Measurements from ENCODE around the gene CAPZA2. TPM values are rescaled to one million over a fixed set of nuclear protein-coding genes. Genes with fewer than 3 reads are reported as not detected.

Gene CAPZA2
- total and polyA plus RNA-seq, 9 of the 15 experiments (the other 6 are each of a cell fraction or from before 2014, with no cell fraction given) = 67.0 to 524 (median 176) TPM

DNA sequence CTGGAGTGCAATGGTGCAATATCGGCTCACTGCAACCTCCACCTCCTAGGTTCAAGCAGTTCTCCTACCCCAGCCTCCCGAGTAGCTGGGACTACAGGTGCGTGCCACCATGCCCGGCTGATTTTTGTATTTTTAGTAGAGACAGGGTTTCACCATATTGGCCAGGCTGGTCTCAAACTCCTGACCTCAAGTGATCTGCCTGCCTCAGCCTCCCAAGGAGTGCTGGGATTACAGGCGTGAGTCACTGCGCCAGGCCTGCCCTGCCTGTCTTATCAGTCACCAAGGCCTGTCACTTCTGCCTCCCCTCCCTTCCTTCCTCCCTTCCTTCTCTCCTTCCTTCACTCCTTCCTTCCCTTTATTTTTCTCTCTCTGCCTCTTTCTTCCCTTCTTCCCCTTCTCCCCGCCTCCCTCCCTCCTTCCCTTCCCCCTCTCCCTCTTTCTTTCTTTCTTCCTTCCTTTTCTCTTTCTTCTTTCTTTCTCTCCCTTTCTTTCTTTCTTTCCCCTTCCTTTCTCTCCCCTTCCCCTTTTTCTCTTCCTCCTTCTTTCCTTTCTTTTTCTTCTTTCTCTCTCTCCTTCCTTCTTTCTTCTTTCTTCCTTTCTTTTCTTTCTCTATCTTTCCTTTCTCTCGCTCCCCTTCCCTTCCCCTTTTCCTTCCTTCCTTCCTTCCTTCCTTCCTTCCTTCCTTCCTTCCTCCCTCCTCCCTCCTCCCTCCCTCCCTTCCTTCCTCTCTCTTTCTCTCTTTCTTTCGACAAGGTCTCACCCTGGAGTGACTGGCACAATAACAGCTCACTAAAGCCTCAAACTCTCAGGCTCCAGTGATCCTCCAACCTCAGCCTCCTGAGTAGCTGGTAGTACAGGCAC is 87.8 kb downstream of the CAPZA2 start (continued):
- TF ChIP-seq, protein P1, sequence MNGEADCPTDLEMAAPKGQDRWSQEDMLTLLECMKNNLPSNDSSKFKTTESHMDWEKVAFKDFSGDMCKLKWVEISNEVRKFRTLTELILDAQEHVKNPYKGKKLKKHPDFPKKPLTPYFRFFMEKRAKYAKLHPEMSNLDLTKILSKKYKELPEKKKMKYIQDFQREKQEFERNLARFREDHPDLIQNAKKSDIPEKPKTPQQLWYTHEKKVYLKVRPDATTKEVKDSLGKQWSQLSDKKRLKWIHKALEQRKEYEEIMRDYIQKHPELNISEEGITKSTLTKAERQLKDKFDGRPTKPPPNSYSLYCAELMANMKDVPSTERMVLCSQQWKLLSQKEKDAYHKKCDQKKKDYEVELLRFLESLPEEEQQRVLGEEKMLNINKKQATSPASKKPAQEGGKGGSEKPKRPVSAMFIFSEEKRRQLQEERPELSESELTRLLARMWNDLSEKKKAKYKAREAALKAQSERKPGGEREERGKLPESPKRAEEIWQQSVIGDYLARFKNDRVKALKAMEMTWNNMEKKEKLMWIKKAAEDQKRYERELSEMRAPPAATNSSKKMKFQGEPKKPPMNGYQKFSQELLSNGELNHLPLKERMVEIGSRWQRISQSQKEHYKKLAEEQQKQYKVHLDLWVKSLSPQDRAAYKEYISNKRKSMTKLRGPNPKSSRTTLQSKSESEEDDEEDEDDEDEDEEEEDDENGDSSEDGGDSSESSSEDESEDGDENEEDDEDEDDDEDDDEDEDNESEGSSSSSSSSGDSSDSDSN (IDR thresholded peaks at IDR 0.05; ENCODE audit: borderline replicate concordance in 1 of 2, low read depth in 2 of 2, low read length in 2 of 2) = peak in 1 of 2 experiments; percentile 86; a peak in 2 of 4 replicates
- TF ChIP-seq, protein P2, sequence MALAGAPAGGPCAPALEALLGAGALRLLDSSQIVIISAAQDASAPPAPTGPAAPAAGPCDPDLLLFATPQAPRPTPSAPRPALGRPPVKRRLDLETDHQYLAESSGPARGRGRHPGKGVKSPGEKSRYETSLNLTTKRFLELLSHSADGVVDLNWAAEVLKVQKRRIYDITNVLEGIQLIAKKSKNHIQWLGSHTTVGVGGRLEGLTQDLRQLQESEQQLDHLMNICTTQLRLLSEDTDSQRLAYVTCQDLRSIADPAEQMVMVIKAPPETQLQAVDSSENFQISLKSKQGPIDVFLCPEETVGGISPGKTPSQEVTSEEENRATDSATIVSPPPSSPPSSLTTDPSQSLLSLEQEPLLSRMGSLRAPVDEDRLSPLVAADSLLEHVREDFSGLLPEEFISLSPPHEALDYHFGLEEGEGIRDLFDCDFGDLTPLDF (CRISPR knock-in tag; IDR thresholded peaks at IDR 0.05) = no peak; the same call in 1 of the 2 replicates
- TF ChIP-seq TARDBP (IDR thresholded peaks at IDR 0.05) (peak; percentile 78; the same call in 1 of the 2 replicates), RBM39 (optimal IDR thresholded peaks at IDR 0.05; ENCODE audit: low read depth, low read length) (peak; percentile 73), BCL6 (CRISPR knock-in tag; IDR thresholded peaks at IDR 0.05) (no peak)
- TF ChIP-seq, protein P3, sequence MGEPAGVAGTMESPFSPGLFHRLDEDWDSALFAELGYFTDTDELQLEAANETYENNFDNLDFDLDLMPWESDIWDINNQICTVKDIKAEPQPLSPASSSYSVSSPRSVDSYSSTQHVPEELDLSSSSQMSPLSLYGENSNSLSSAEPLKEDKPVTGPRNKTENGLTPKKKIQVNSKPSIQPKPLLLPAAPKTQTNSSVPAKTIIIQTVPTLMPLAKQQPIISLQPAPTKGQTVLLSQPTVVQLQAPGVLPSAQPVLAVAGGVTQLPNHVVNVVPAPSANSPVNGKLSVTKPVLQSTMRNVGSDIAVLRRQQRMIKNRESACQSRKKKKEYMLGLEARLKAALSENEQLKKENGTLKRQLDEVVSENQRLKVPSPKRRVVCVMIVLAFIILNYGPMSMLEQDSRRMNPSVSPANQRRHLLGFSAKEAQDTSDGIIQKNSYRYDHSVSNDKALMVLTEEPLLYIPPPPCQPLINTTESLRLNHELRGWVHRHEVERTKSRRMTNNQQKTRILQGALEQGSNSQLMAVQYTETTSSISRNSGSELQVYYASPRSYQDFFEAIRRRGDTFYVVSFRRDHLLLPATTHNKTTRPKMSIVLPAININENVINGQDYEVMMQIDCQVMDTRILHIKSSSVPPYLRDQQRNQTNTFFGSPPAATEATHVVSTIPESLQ (CRISPR knock-in tag; IDR thresholded peaks at IDR 0.05) = no peak
- TF ChIP-seq, protein P4, sequence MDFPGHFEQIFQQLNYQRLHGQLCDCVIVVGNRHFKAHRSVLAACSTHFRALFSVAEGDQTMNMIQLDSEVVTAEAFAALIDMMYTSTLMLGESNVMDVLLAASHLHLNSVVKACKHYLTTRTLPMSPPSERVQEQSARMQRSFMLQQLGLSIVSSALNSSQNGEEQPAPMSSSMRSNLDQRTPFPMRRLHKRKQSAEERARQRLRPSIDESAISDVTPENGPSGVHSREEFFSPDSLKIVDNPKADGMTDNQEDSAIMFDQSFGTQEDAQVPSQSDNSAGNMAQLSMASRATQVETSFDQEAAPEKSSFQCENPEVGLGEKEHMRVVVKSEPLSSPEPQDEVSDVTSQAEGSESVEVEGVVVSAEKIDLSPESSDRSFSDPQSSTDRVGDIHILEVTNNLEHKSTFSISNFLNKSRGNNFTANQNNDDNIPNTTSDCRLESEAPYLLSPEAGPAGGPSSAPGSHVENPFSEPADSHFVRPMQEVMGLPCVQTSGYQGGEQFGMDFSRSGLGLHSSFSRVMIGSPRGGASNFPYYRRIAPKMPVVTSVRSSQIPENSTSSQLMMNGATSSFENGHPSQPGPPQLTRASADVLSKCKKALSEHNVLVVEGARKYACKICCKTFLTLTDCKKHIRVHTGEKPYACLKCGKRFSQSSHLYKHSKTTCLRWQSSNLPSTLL (IDR thresholded peaks at IDR 0.05) = peak; percentile 93
- TF ChIP-seq, protein P5, sequence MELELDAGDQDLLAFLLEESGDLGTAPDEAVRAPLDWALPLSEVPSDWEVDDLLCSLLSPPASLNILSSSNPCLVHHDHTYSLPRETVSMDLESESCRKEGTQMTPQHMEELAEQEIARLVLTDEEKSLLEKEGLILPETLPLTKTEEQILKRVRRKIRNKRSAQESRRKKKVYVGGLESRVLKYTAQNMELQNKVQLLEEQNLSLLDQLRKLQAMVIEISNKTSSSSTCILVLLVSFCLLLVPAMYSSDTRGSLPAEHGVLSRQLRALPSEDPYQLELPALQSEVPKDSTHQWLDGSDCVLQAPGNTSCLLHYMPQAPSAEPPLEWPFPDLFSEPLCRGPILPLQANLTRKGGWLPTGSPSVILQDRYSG (tag; conservative IDR thresholded peaks at IDR 0.05; ENCODE audit: low read depth) = 0 out of 2 replicates have a peak, but pooled peaks have one; percentile 47
- TF ChIP-seq, protein P6, sequence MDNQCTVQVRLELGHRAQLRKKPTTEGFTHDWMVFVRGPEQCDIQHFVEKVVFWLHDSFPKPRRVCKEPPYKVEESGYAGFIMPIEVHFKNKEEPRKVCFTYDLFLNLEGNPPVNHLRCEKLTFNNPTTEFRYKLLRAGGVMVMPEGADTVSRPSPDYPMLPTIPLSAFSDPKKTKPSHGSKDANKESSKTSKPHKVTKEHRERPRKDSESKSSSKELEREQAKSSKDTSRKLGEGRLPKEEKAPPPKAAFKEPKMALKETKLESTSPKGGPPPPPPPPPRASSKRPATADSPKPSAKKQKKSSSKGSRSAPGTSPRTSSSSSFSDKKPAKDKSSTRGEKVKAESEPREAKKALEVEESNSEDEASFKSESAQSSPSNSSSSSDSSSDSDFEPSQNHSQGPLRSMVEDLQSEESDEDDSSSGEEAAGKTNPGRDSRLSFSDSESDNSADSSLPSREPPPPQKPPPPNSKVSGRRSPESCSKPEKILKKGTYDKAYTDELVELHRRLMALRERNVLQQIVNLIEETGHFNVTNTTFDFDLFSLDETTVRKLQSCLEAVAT (IDR thresholded peaks at IDR 0.05) = peak; percentile 97
- TF ChIP-seq, protein P7, sequence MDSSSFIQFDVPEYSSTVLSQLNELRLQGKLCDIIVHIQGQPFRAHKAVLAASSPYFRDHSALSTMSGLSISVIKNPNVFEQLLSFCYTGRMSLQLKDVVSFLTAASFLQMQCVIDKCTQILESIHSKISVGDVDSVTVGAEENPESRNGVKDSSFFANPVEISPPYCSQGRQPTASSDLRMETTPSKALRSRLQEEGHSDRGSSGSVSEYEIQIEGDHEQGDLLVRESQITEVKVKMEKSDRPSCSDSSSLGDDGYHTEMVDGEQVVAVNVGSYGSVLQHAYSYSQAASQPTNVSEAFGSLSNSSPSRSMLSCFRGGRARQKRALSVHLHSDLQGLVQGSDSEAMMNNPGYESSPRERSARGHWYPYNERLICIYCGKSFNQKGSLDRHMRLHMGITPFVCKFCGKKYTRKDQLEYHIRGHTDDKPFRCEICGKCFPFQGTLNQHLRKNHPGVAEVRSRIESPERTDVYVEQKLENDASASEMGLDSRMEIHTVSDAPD (CRISPR knock-in tag; IDR thresholded peaks at IDR 0.05) = no peak; the same call in 1 of the 2 replicates
- TF ChIP-seq, protein P8, sequence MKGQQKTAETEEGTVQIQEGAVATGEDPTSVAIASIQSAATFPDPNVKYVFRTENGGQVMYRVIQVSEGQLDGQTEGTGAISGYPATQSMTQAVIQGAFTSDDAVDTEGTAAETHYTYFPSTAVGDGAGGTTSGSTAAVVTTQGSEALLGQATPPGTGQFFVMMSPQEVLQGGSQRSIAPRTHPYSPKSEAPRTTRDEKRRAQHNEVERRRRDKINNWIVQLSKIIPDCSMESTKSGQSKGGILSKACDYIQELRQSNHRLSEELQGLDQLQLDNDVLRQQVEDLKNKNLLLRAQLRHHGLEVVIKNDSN (CRISPR knock-in tag; IDR thresholded peaks at IDR 0.05) = no peak

Data from K562 (cell line).